HG03039 (cell line): ENCODE results near the gene CSKMT.

ENCODE experiments used
- ATAC-seq: cut with Tn5 transposase; IDR thresholded peaks from one replicate; pipeline ENCODE4 v1.9.1; 2021; ENCODE audit warnings: mild to moderate bottlenecking, moderate library complexity; ENCODE audit not compliant: unreplicated experiment

The CSKMT gene

GRCh38 chr11:62715150-62716130 lies 50.3 kb downstream of the CSKMT start:
- ATAC-seq: no peak

- no peak for ATAC-seq
Observed at GRCh38 chr11:62716206-62716605, 51.1 kb downstream of the CSKMT start.

- ATAC-seq: no peak
Observed at GRCh38 chr11:62716816-62717215, 51.7 kb downstream of the CSKMT start.
